CD4-positive, CD25-positive, alpha-beta regulatory T cell (primary cell): Measurements from ENCODE around the gene ATXN1. TPM values are rescaled to one million over a fixed set of nuclear protein-coding genes. Genes with fewer than 3 reads are reported as not detected.

Experiments used
- ATAC-seq, 2 donors: fragments of 150-1000 bp; cut with Tn5 transposase; one replicate each; pipeline ENCODE4 v1.10.0; 2021; ENCODE audit warnings: low read depth in 2 of 2, moderate number of reproducible peaks in 2 of 2, moderate library complexity in 1 of 2
- DNase-seq, 3 donors: peaks; one replicate each; pipeline versions ENCODE4 v3.0.0 to v3.0.0-alpha.2; 2012 to 2022; ENCODE audit warnings: mixed read lengths in 1 of 3
- H3K27ac ChIP-seq: one replicate; pipeline ENCODE4 v1.7.0; 2013; ENCODE audit warnings: mild to moderate bottlenecking, low read length; ENCODE audit not compliant: insufficient read depth, poor library complexity, severe bottlenecking
- H3K27me3 ChIP-seq: one replicate; pipeline ENCODE4 v1.7.0; 2013; ENCODE audit warnings: low read length; ENCODE audit not compliant: control insufficient read depth, insufficient read depth
- H3K36me3 ChIP-seq: one replicate; pipeline ENCODE4 v1.7.0; 2013; ENCODE audit warnings: mild to moderate bottlenecking, low read length, moderate library complexity; ENCODE audit not compliant: control insufficient read depth, insufficient read depth
- H3K4me1 ChIP-seq: 2 replicates; pipeline ENCODE4 v1.7.0; 2013; ENCODE audit warnings: mild to moderate bottlenecking, low read length; ENCODE audit not compliant: insufficient read depth, control insufficient read depth, poor library complexity, severe bottlenecking
- H3K4me3 ChIP-seq: one replicate; pipeline ENCODE4 v1.7.0; 2013; ENCODE audit warnings: low read depth, mild to moderate bottlenecking, low read length, moderate library complexity
- H3K9me3 ChIP-seq, 2 experiments: 1 replicate in 1 of 2; 2 replicates in 1 of 2; pipeline ENCODE4 v1.7.0; 2013; ENCODE audit warnings: low read length in 2 of 2, mild to moderate bottlenecking in 1 of 2, moderate library complexity in 1 of 2; ENCODE audit not compliant: control insufficient read depth in 2 of 2
- H3K27ac Mint-ChIP-seq, 3 donors: one replicate each; pipeline ENCODE4 v1.8.0; 2020 to 2022; ENCODE audit warnings: mild to moderate bottlenecking in 3 of 3, mixed read lengths in 3 of 3, moderate library complexity in 2 of 3
- H3K27me3 Mint-ChIP-seq: one replicate; pipeline ENCODE4 v1.8.0; 2022; ENCODE audit warnings: mild to moderate bottlenecking, mixed read lengths
- H3K36me3 Mint-ChIP-seq: one replicate; pipeline ENCODE4 v1.8.0; 2020; ENCODE audit warnings: mixed read lengths
- H3K4me1 Mint-ChIP-seq, 4 donors: one replicate each; pipeline ENCODE4 v1.8.0; 2020 to 2022; ENCODE audit warnings: mixed read lengths in 4 of 4, mild to moderate bottlenecking in 1 of 4
- H3K4me3 Mint-ChIP-seq, 4 donors: one replicate each; pipeline ENCODE4 v1.8.0; 2020 to 2022; ENCODE audit warnings: mild to moderate bottlenecking in 4 of 4, mixed read lengths in 4 of 4, moderate library complexity in 3 of 4
- H3K9me3 Mint-ChIP-seq, 7 donors: one replicate each; pipeline ENCODE4 v1.8.0; 2020 to 2022; ENCODE audit warnings: mixed read lengths in 7 of 7, mild to moderate bottlenecking in 3 of 7, moderate library complexity in 2 of 7
- polyA plus RNA-seq, 4 donors: library from polyadenylated mRNA; unstranded; fragments of 300-500 nt; fragmentation: Illumina TruSeq; gene quantifications; one replicate each; pipeline ENCODE4 v1.2.3, GENCODE V29; 2021
- total RNA-seq: library from RNA; stranded (reverse); gene quantifications from one replicate; pipeline ENCODE4 v1.2.3, GENCODE V29; 2022

Gene ATXN1
- total and polyA plus RNA-seq, 5 donors from 2014 or later = 15.8 to 191 (median 19.2) TPM

GRCh38 chr6:16803294-16804200 is 42.3 kb upstream of the ATXN1 start:
- H3K27ac ChIP-seq = no peak overlapping the region
- no peaks in the 10 kb centered on the region for H3K4me1 ChIP-seq
- ATAC-seq = no peak
- Mint-ChIP-seq H3K4me1 (no peaks in the 10 kb centered on the region), H3K4me3 (no peak overlapping the region), H3K36me3 (no peaks in the 10 kb centered on the region), H3K9me3 (no peaks in the 10 kb centered on the region), H3K27me3 (peaks cover 7% of the 10 kb centered on the region), H3K27ac (no peak overlapping the region)
- DNase-seq = no peak
- H3K27me3 ChIP-seq = no peaks in the 10 kb centered on the region
- no peaks in the 10 kb centered on the region for H3K9me3 ChIP-seq
- H3K4me3 ChIP-seq = no peak overlapping the region
- no peaks in the 10 kb centered on the region for H3K36me3 ChIP-seq

GRCh38 chr6:16802071-16802470 is 40.8 kb upstream of the ATXN1 start:
- H3K27ac Mint-ChIP-seq = peak overlapping the region in 1 of 3 donors; percentile 24
- ATAC-seq = no peak

GRCh38 chr6:16800942-16801341 is 39.7 kb upstream of the ATXN1 start:
- H3K9me3 Mint-ChIP-seq = peaks cover 0 to 2% (median 0%) of the 10 kb centered on the region in 7 donors
- Histone ChIP-seq H3K36me3 (no peaks in the 10 kb centered on the region), H3K9me3 (no peaks in the 10 kb centered on the region), H3K4me1 (no peaks in the 10 kb centered on the region), H3K4me3 (no peak overlapping the region), H3K27ac (no peak overlapping the region), H3K27me3 (no peaks in the 10 kb centered on the region)
- H3K4me3 Mint-ChIP-seq = no peak overlapping the region
- ATAC-seq = no peak
- H3K27ac Mint-ChIP-seq = no peak overlapping the region
- no peaks in the 10 kb centered on the region for H3K36me3 Mint-ChIP-seq
- peaks cover 7% of the 10 kb centered on the region for H3K27me3 Mint-ChIP-seq
- no peaks in the 10 kb centered on the region for H3K4me1 Mint-ChIP-seq
- no peak for DNase-seq

More at GRCh38 chr6:16802071-16802470, 40.8 kb upstream of the ATXN1 start:
- Histone ChIP-seq H3K36me3 (no peaks in the 10 kb centered on the region), H3K9me3 (no peaks in the 10 kb centered on the region), H3K4me3 (no peak overlapping the region), H3K4me1 (no peaks in the 10 kb centered on the region), H3K27me3 (no peaks in the 10 kb centered on the region), H3K27ac (no peak overlapping the region)
- Mint-ChIP-seq H3K36me3 (no peaks in the 10 kb centered on the region), H3K9me3 (peaks cover 0 to 2% (median 0%) of the 10 kb centered on the region in 7 donors), H3K4me3 (no peak overlapping the region), H3K4me1 (no peaks in the 10 kb centered on the region), H3K27me3 (peaks cover 7% of the 10 kb centered on the region)
- no peak for DNase-seq

- Mint-ChIP-seq H3K4me3 (no peak overlapping the region), H3K4me1 (no peaks in the 10 kb centered on the region), H3K36me3 (no peaks in the 10 kb centered on the region), H3K27me3 (peaks cover 2% of the 10 kb centered on the region), H3K27ac (no peak overlapping the region), H3K9me3 (peaks cover 0 to 2% (median 0%) of the 10 kb centered on the region in 7 donors)
- H3K36me3 ChIP-seq = no peaks in the 10 kb centered on the region
- H3K27me3 ChIP-seq = no peaks in the 10 kb centered on the region
- DNase-seq = no peak
- no peak for ATAC-seq
- no peaks in the 10 kb centered on the region for H3K4me1 ChIP-seq
- H3K9me3 ChIP-seq = no peaks in the 10 kb centered on the region
- H3K27ac ChIP-seq = no peak overlapping the region
- no peak overlapping the region for H3K4me3 ChIP-seq
These were observed 39.1 kb upstream of the ATXN1 start for GRCh38 chr6:16800341-16800740.

GRCh38 chr6:16799279-16800193 is 38.3 kb upstream of the ATXN1 start:
- Histone ChIP-seq H3K4me1 (no peaks in the 10 kb centered on the region), H3K36me3 (no peaks in the 10 kb centered on the region), H3K27ac (no peak overlapping the region), H3K4me3 (no peak overlapping the region), H3K27me3 (no peaks in the 10 kb centered on the region), H3K9me3 (no peaks in the 10 kb centered on the region)
- Mint-ChIP-seq H3K9me3 (peaks cover 0 to 2% (median 0%) of the 10 kb centered on the region in 7 donors), H3K4me3 (no peak overlapping the region), H3K4me1 (no peaks in the 10 kb centered on the region), H3K36me3 (no peaks in the 10 kb centered on the region), H3K27me3 (no peaks in the 10 kb centered on the region), H3K27ac (no peak overlapping the region)
- no peak for ATAC-seq
- no peak for DNase-seq

- Mint-ChIP-seq H3K4me3 (no peak overlapping the region), H3K4me1 (no peaks in the 10 kb centered on the region), H3K36me3 (no peaks in the 10 kb centered on the region), H3K27ac (no peak overlapping the region), H3K9me3 (peaks cover 0 to 4% (median 2%) of the 10 kb centered on the region in 7 donors), H3K27me3 (peaks cover 12% of the 10 kb centered on the region)
- ATAC-seq = no peak
- H3K4me1 ChIP-seq = no peaks in the 10 kb centered on the region
- no peak for DNase-seq
- no peak overlapping the region for H3K27ac ChIP-seq
- no peaks in the 10 kb centered on the region for H3K36me3 ChIP-seq
- no peaks in the 10 kb centered on the region for H3K27me3 ChIP-seq
- no peak overlapping the region for H3K4me3 ChIP-seq
- peaks cover 0 to 5% of the 10 kb centered on the region in 2 experiments for H3K9me3 ChIP-seq
These were observed 32.7 kb upstream of the ATXN1 start for GRCh38 chr6:16793828-16794412.

- DNase-seq = no peak
- Histone ChIP-seq H3K27me3 (no peaks in the 10 kb centered on the region), H3K27ac (no peak overlapping the region), H3K4me3 (no peak overlapping the region), H3K4me1 (no peaks in the 10 kb centered on the region), H3K36me3 (no peaks in the 10 kb centered on the region), H3K9me3 (peaks cover 0 to 5% of the 10 kb centered on the region in 2 experiments)
- no peak overlapping the region for H3K27ac Mint-ChIP-seq
- peaks cover 3 to 12% (median 6%) of the 10 kb centered on the region in 7 donors for H3K9me3 Mint-ChIP-seq
- H3K4me1 Mint-ChIP-seq = no peaks in the 10 kb centered on the region
- no peak overlapping the region for H3K4me3 Mint-ChIP-seq
- H3K36me3 Mint-ChIP-seq = no peaks in the 10 kb centered on the region
- H3K27me3 Mint-ChIP-seq = peaks cover 24% of the 10 kb centered on the region
- ATAC-seq = no peak
These were observed 28.2 kb upstream of the ATXN1 start for GRCh38 chr6:16789329-16790038.
